Keratinocyte (primary cell): ENCODE results near the gene TCF15.
A peak's percentile ranks its signal among the peaks of the same experiment; 100 is the strongest.

ENCODE experiments used
- EZH2 ChIP-seq: IDR thresholded peaks from one replicate; pipeline ENCODE4 v1.6.1; 2012; ENCODE audit warnings: inconsistent platforms, mild to moderate bottlenecking, low read length, moderate library complexity
- TF ChIP-seq, protein P1 (sequence below), 3 experiments: IDR thresholded peaks in 1 of 3; conservative IDR thresholded peaks in 1 of 3; optimal IDR thresholded peaks in 1 of 3; 2 replicates in 2 of 3; 3 replicates in 1 of 3; pipeline versions ENCODE3 to v1.5.1; 2011; ENCODE audit warnings: low read length in 3 of 3, mild to moderate bottlenecking in 3 of 3, moderate library complexity in 2 of 3, control low read depth in 1 of 3, inconsistent platforms in 1 of 3; ENCODE audit not compliant: insufficient read depth in 2 of 3; ENCODE audit errors: extremely low read depth in 1 of 3

DNA sequence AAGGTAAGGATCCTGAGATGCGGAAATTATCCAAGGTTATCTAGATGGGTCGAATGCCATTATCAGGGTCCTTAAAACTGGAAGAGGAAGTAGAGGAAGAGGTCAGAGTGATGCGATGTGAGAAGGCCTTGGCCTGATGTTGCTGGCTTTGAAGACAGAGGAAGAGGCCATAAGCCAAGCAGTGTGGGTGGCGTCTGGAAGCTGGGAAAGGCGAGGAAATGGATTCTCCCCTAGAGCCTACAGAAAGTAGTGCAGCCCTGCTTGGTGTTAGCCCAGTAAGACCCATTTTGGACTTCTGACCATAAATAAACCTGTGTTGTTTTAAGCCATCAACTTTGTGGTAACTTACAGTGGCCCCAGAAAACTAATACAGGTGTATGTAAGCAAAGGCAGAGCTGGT, 40.8 kb upstream of the TCF15 start:
- TF ChIP-seq, protein P1, sequence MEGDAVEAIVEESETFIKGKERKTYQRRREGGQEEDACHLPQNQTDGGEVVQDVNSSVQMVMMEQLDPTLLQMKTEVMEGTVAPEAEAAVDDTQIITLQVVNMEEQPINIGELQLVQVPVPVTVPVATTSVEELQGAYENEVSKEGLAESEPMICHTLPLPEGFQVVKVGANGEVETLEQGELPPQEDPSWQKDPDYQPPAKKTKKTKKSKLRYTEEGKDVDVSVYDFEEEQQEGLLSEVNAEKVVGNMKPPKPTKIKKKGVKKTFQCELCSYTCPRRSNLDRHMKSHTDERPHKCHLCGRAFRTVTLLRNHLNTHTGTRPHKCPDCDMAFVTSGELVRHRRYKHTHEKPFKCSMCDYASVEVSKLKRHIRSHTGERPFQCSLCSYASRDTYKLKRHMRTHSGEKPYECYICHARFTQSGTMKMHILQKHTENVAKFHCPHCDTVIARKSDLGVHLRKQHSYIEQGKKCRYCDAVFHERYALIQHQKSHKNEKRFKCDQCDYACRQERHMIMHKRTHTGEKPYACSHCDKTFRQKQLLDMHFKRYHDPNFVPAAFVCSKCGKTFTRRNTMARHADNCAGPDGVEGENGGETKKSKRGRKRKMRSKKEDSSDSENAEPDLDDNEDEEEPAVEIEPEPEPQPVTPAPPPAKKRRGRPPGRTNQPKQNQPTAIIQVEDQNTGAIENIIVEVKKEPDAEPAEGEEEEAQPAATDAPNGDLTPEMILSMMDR (optimal IDR thresholded peaks at IDR 0.05 in 1 of 3, IDR thresholded peaks at IDR 0.05 in 1 of 3, conservative IDR thresholded peaks at IDR 0.05 in 1 of 3; ENCODE audit: extremely low read depth in 1 of 3, insufficient read depth in 2 of 3, low read length in 3 of 3) = peak in 2 of 3 experiments; percentile 2 to 20
- TF ChIP-seq EZH2 = no peak
